CD4-positive, alpha-beta T cell treated with Interleukin-10 for 1 hour (primary cell): ENCODE results near the gene SNAP47.

Experiments used
- DNase-seq: peaks from one replicate; pipeline ENCODE4 v3.0.0-alpha.2; 2020

Gene SNAP47

GRCh38 chr1:227753999-227754711 is 18.9 kb downstream of the SNAP47 start:
- no peak for DNase-seq

- no peak for DNase-seq
These were observed 19.7 kb downstream of the SNAP47 start for GRCh38 chr1:227754958-227755357.

GRCh38 chr1:227756172-227756959 is 21.1 kb downstream of the SNAP47 start:
- DNase-seq = no peak

GRCh38 chr1:227757781-227758180 is 22.5 kb downstream of the SNAP47 start:
- no peak for DNase-seq

- DNase-seq = no peak
These were observed 23.1 kb downstream of the SNAP47 start for GRCh38 chr1:227758366-227758765.

- no peak for DNase-seq
These were observed 24.4 kb downstream of the SNAP47 start for GRCh38 chr1:227759341-227760300.

GRCh38 chr1:227760377-227760776 is 25.1 kb downstream of the SNAP47 start:
- DNase-seq = no peak

- no peak for DNase-seq
These were observed 26.5 kb downstream of the SNAP47 start for GRCh38 chr1:227761621-227762230.

- DNase-seq = peak; percentile 87
These were observed 27.1 kb downstream of the SNAP47 start for GRCh38 chr1:227762231-227762911.

- DNase-seq = no peak
These were observed 28.2 kb downstream of the SNAP47 start for GRCh38 chr1:227763246-227764018.

- no peak for DNase-seq
These were observed 28.8 kb downstream of the SNAP47 start for GRCh38 chr1:227764019-227764391.

- no peak for DNase-seq
These were observed 30.2 kb downstream of the SNAP47 start for GRCh38 chr1:227765261-227766014.

- DNase-seq = peak; percentile 79
These were observed 30.9 kb downstream of the SNAP47 start for GRCh38 chr1:227766015-227766634.

- no peak for DNase-seq
These were observed 31.5 kb downstream of the SNAP47 start for GRCh38 chr1:227766653-227767277.

GRCh38 chr1:227767401-227768124 is 32.3 kb downstream of the SNAP47 start:
- DNase-seq = no peak

- no peak for DNase-seq
These were observed 32.8 kb downstream of the SNAP47 start for GRCh38 chr1:227768125-227768439.

GRCh38 chr1:227768640-227769039 is 33.4 kb downstream of the SNAP47 start:
- DNase-seq = no peak

GRCh38 chr1:227769047-227769935 is 34.1 kb downstream of the SNAP47 start:
- no peak for DNase-seq
